K562 (cell line): Measurements from ENCODE around the gene CDKN1C. TPM values are rescaled to one million over a fixed set of nuclear protein-coding genes. Genes with fewer than 3 reads are reported as not detected.

Experiments
- ATAC-seq: fragments of 200-7000 bp; cut with Tn5 transposase; 3 replicates; pipeline ENCODE4 v1.9.1; 2020; ENCODE audit warnings: moderate library complexity
- BruUV-seq: library from RNA; stranded (reverse); fragments of 400-500 nt; replicated peaks from 2 replicates; lab custom pipeline; 2021; lab: Mats Ljungman, UMichigan
- CTCF ChIA-PET: fragments of 300-600 bp; formaldehyde crosslinking; extraction: SDS; loops from one replicate; lab custom pipeline; 2021; ENCODE audit warnings: low intra/inter-chr PET ratio; lab: Yijun Ruan, JAX
- POLR2A ChIA-PET: fragments of 300-600, 350-650 bp; sonication (Branson Sonifier 250); formaldehyde crosslinking; extraction: SDS; loops from one replicate; lab custom pipeline; 2021; ENCODE audit warnings: antibody characterized with exemption, inconsistent platforms; lab: Yijun Ruan, JAX
- DNase-seq, 4 experiments: peaks; one replicate each; pipeline versions ENCODE4 v3.0.0 to v3.0.0-alpha.2; 2011 to 2018; ENCODE audit warnings: low spot score in 3 of 4, mixed read lengths in 3 of 4; ENCODE audit errors: extremely low read depth in 1 of 4
- FAIRE-seq: peaks from 2 replicates; lab custom pipeline; 2011; peaks lifted over from hg19 to GRCh38; lab: Jason Lieb, UNC
- H2AFZ ChIP-seq: 2 replicates; pipeline ENCODE4 v1.6.0; 2011; ENCODE audit warnings: low read depth, low read length, control low read depth, inconsistent platforms
- H3K27ac ChIP-seq: fragments of 200-600 bp; 3 replicates; pipeline ENCODE4 v1.8.0; 2011; ENCODE audit warnings: low read depth, mild to moderate bottlenecking, control low read depth, inconsistent platforms, low read length, moderate library complexity, mixed read lengths; ENCODE audit errors: extremely low read depth
- H3K27me3 ChIP-seq, 2 experiments: fragments of 300-600 bp in 1 of 2; 2 replicates in 1 of 2; 3 replicates in 1 of 2; pipeline versions ENCODE4 v1.6.0 to v1.8.0; 2011; ENCODE audit warnings: inconsistent platforms in 2 of 2, low read length in 2 of 2, mild to moderate bottlenecking in 1 of 2, mixed read lengths in 1 of 2, moderate library complexity in 1 of 2; ENCODE audit not compliant: control insufficient read depth in 2 of 2, insufficient read depth in 2 of 2
- H3K36me3 ChIP-seq: fragments of 300-600 bp; 3 replicates; pipeline ENCODE4 v1.8.0; 2011; ENCODE audit warnings: mild to moderate bottlenecking, low read length, inconsistent platforms; ENCODE audit not compliant: control insufficient read depth, insufficient read depth
- H3K4me1 ChIP-seq, 2 experiments: fragments of 200-600 bp in 1 of 2; replicated peaks in 1 of 2; 2 replicates in 1 of 2; 3 replicates in 1 of 2; pipeline versions ENCODE4 v1.5.1 to v1.8.0; 2011; ENCODE audit warnings: inconsistent platforms in 2 of 2, low read length in 2 of 2, mild to moderate bottlenecking in 1 of 2, mixed read lengths in 1 of 2, moderate library complexity in 1 of 2; ENCODE audit not compliant: control insufficient read depth in 2 of 2, insufficient read depth in 2 of 2
- H3K4me2 ChIP-seq: 2 replicates; pipeline ENCODE4 v1.6.1; 2011; ENCODE audit warnings: low read length, control low read depth, inconsistent platforms, mixed read lengths; ENCODE audit not compliant: insufficient read depth
- H3K4me3 ChIP-seq: fragments of 200-600 bp; sonication (generic), shearing (Covaris generic); 2 replicates; pipeline ENCODE4 v1.5.1; 2016; ENCODE audit warnings: control low read depth, inconsistent platforms
- H3K79me2 ChIP-seq: fragments of 200-600 bp; 3 replicates; pipeline ENCODE4 v1.8.0; 2011; ENCODE audit warnings: low read length, inconsistent platforms; ENCODE audit not compliant: control insufficient read depth, insufficient read depth
- H3K9ac ChIP-seq, 2 experiments: 2 replicates each; pipeline versions ENCODE4 v1.6.0 to v1.6.1; 2011; ENCODE audit warnings: low read depth in 2 of 2, low read length in 2 of 2, control low read depth in 1 of 2, inconsistent platforms in 1 of 2, mild to moderate bottlenecking in 1 of 2, mixed read lengths in 1 of 2; ENCODE audit not compliant: insufficient read depth in 1 of 2
- H3K9me1 ChIP-seq: one replicate; pipeline ENCODE4 v1.6.0; 2011; ENCODE audit warnings: inconsistent platforms, mild to moderate bottlenecking, low read length, moderate library complexity; ENCODE audit not compliant: control insufficient read depth, insufficient read depth
- H3K9me3 ChIP-seq: replicated peaks from 2 replicates; pipeline ENCODE4 v1.5.1; 2011; ENCODE audit warnings: low read depth, low read length, inconsistent platforms; ENCODE audit not compliant: control insufficient read depth, insufficient read depth
- H4K20me1 ChIP-seq: replicated peaks from 2 replicates; pipeline ENCODE4 v1.6.1; 2011; ENCODE audit warnings: low read length, inconsistent platforms, mixed read lengths; ENCODE audit not compliant: control insufficient read depth, insufficient read depth
- HDAC6 ChIP-seq: IDR thresholded peaks from 2 replicates; pipeline ENCODE4 v1.6.1; 2012; ENCODE audit warnings: low read depth, mild to moderate bottlenecking, control low read depth, inconsistent platforms, low read length, moderate library complexity
- HDAC8 ChIP-seq: fragments of 450-650 bp; IDR thresholded peaks from 2 replicates; pipeline ENCODE4 v1.6.1; 2016; ENCODE audit warnings: mild to moderate bottlenecking, missing genetic modification characterization, moderate library complexity, missing compliant biosample characterization
- MECOM ChIP-seq: fragments of 250-450 bp; sonication (Bioruptor Pico); IDR thresholded peaks from 2 replicates; pipeline ENCODE4 v1.8.0; 2022; ENCODE audit warnings: inconsistent platforms
- POLR2G ChIP-seq: fragments of 200-400 bp; formaldehyde crosslinking; IDR thresholded peaks from 2 replicates; pipeline ENCODE4 v1.6.1; 2017; ENCODE audit warnings: low read depth, mild to moderate bottlenecking, antibody characterized with exemption, low read length, moderate library complexity
- SMARCA5 ChIP-seq: fragments of 450-650 bp; IDR thresholded peaks from 2 replicates; pipeline ENCODE4 v1.6.1; 2016
- ZNF586 ChIP-seq: fragments of 450-650 bp; formaldehyde crosslinking; conservative IDR thresholded peaks from 2 replicates; pipeline ENCODE4 v1.4.0; 2020; ENCODE audit warnings: mild to moderate bottlenecking, moderate library complexity
- WGBS: fragments of 100-300 bp; shearing (Covaris generic); methylation state at CpG from one replicate; pipeline ENCODE4 v1.1.6; 2016; ENCODE audit warnings: low coverage, mixed read lengths; ENCODE audit not compliant: insufficient coverage; ENCODE audit errors: missing lambda C conversion rate; 5-methylcytosine and 5-hydroxymethylcytosine counted together
- in situ Hi-C: fragments of 300-500 bp; cut with MboI; formaldehyde crosslinking; loops from 4 replicates; pipeline ENCODE4 v1.15.0; 2018; ENCODE audit warnings: inconsistent platforms, mixed read lengths
- intact Hi-C: fragments of 100-400 bp; cut with micrococcal nuclease; formaldehyde crosslinking; loops from 2 replicates; pipeline ENCODE4 v1.14.2; 2022
- polyA plus RNA-seq, 8 experiments: library from polyadenylated mRNA; depleted of rRNA in 4 of 8; stranded (reverse) in 5 of 8; unstranded in 3 of 8; fragments of >200 nt; fragmentation: Nextera tagmentation in 2 of 8; fragmentation: Illumina TruSeq in 1 of 8; extraction: Ambion mirVana in 2 of 8; extraction: Trizol in 1 of 8; gene quantifications; 2 replicates each; pipeline versions ENCODE4 v1.2.1 to v1.2.3, GENCODE V29; 2011 to 2014; ENCODE audit warnings: inconsistent platforms in 1 of 8, missing spikeins in 1 of 8
- total RNA-seq, 7 experiments: library from RNA; depleted of rRNA in 6 of 7; stranded (reverse); fragments of >200 nt in 6 of 7; fragmentation: Illumina TruSeq in 2 of 7; extraction: Trizol in 2 of 7; gene quantifications; 2 replicates each; pipeline versions ENCODE4 v1.2.1 to v1.2.3, GENCODE V29; 2011 to 2021; ENCODE audit warnings: low replicate concordance in 1 of 7
- TF ChIP-seq, protein P1 (sequence below): fragments of 450-650 bp; IDR thresholded peaks from 2 replicates; pipeline ENCODE4 v1.6.1; 2016; ENCODE audit warnings: low read depth

Gene CDKN1C
- total and polyA plus RNA-seq, 9 of the 15 experiments (the other 6 are each of a cell fraction or from before 2014, with no cell fraction given), result 2.8 to 21.1 (median 9.3) TPM

DNA sequence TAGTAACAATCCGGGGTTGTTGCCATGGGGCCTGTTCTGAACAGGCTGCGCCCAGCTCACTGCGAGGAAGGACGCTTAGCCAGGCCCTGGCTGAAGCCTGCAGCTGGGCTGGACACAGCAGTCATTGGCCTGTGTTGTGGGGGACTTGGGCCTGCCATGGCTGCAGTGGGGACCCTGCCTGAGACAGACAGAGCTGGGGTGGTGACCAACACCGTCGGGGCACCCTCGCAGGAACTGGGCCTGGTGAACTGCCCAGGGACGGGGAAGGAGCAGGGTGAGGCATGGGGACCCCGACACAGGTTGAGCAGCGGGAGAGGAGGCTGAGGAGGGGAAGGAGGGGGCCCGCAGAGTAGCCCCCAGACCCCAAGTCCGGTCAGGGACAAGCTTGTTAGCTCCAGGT is 34.8 kb upstream of the CDKN1C start:
- H4K20me1 ChIP-seq, result no peaks in the 10 kb centered on the region
- BruUV-seq, result no TSS peak
- WGBS, result 68% methylated on average over 5 of the region's 12 CpGs
- no peaks in the 10 kb centered on the region for H3K36me3 ChIP-seq
- CTCF ChIA-PET, result no interaction called here
- H3K79me2 ChIP-seq, result no peaks in the 10 kb centered on the region
- intact Hi-C loops, result no loop called here
- H3K4me3 ChIP-seq, result peak overlapping the region; percentile 13; the same call in 1 of the 2 replicates
- DNase-seq, result no peak
- TF ChIP-seq HDAC6, result no peak
- no peak for TF ChIP-seq SMARCA5
- TF ChIP-seq HDAC8, result no peak
- TF ChIP-seq POLR2G, result 0 out of 2 replicates have a peak, but pooled peaks have one; percentile 37
- TF ChIP-seq, all 486 proteins: peak for 1
- no peak overlapping the region for H2AFZ ChIP-seq
- in situ Hi-C loops, result no loop called here
- no peaks in the 10 kb centered on the region for H3K9me3 ChIP-seq
- no peaks in the 10 kb centered on the region for H3K9me1 ChIP-seq
- POLR2A ChIA-PET, result interaction anchor here (1.3 to 2.3 kb wide), 2 partner anchors 9 kb away, joined by 6 to 12 read pairs; partner anchors contain the start of gene PHLDA2
- no peak overlapping the region for H3K4me2 ChIP-seq
- H3K4me1 ChIP-seq, result peaks cover 0 to 65% of the 10 kb centered on the region in 2 experiments; a peak in 2 of 5 replicates
- no peak for FAIRE-seq
- H3K9ac ChIP-seq, result peak overlapping the region in 1 of 2 experiments; percentile 76; a peak in 2 of 4 replicates
- no peak for ATAC-seq
- no peaks in the 10 kb centered on the region for H3K27me3 ChIP-seq
- H3K27ac ChIP-seq, result no peak overlapping the region

- Histone ChIP-seq H3K36me3 (no peaks in the 10 kb centered on the region), H3K27me3 (no peaks in the 10 kb centered on the region), H3K4me3 (no peak overlapping the region), H4K20me1 (no peaks in the 10 kb centered on the region), H3K9ac (peak overlapping the region in 1 of 2 experiments; percentile 68; a peak in 1 of 4 replicates), H2AFZ (no peak overlapping the region), H3K27ac (no peak overlapping the region), H3K79me2 (no peaks in the 10 kb centered on the region), H3K4me2 (no peak overlapping the region), H3K4me1 (peaks cover 0 to 66% of the 10 kb centered on the region in 2 experiments; a peak in 2 of 5 replicates), H3K9me1 (no peaks in the 10 kb centered on the region), H3K9me3 (no peaks in the 10 kb centered on the region)
- ChIA-PET POLR2A (interaction anchor here (1.3 to 2.3 kb wide), 2 partner anchors 8 to 10 kb away, joined by 6 to 12 read pairs; partner anchors contain the start of gene PHLDA2), CTCF (no interaction called here)
- intact Hi-C loops (no loop called here), in situ Hi-C loops (no loop called here)
- no peak for ATAC-seq
- DNase-seq, result no peak
- BruUV-seq, result no TSS peak
- FAIRE-seq, result no peak
- whole genome bisulfite sequencing, result 60% methylated on average over 8 of the region's 13 CpGs
- TF ChIP-seq MECOM (CRISPR knock-in tag), result no peak
- no peak for TF ChIP-seq ZNF586
- TF ChIP-seq, protein P1, sequence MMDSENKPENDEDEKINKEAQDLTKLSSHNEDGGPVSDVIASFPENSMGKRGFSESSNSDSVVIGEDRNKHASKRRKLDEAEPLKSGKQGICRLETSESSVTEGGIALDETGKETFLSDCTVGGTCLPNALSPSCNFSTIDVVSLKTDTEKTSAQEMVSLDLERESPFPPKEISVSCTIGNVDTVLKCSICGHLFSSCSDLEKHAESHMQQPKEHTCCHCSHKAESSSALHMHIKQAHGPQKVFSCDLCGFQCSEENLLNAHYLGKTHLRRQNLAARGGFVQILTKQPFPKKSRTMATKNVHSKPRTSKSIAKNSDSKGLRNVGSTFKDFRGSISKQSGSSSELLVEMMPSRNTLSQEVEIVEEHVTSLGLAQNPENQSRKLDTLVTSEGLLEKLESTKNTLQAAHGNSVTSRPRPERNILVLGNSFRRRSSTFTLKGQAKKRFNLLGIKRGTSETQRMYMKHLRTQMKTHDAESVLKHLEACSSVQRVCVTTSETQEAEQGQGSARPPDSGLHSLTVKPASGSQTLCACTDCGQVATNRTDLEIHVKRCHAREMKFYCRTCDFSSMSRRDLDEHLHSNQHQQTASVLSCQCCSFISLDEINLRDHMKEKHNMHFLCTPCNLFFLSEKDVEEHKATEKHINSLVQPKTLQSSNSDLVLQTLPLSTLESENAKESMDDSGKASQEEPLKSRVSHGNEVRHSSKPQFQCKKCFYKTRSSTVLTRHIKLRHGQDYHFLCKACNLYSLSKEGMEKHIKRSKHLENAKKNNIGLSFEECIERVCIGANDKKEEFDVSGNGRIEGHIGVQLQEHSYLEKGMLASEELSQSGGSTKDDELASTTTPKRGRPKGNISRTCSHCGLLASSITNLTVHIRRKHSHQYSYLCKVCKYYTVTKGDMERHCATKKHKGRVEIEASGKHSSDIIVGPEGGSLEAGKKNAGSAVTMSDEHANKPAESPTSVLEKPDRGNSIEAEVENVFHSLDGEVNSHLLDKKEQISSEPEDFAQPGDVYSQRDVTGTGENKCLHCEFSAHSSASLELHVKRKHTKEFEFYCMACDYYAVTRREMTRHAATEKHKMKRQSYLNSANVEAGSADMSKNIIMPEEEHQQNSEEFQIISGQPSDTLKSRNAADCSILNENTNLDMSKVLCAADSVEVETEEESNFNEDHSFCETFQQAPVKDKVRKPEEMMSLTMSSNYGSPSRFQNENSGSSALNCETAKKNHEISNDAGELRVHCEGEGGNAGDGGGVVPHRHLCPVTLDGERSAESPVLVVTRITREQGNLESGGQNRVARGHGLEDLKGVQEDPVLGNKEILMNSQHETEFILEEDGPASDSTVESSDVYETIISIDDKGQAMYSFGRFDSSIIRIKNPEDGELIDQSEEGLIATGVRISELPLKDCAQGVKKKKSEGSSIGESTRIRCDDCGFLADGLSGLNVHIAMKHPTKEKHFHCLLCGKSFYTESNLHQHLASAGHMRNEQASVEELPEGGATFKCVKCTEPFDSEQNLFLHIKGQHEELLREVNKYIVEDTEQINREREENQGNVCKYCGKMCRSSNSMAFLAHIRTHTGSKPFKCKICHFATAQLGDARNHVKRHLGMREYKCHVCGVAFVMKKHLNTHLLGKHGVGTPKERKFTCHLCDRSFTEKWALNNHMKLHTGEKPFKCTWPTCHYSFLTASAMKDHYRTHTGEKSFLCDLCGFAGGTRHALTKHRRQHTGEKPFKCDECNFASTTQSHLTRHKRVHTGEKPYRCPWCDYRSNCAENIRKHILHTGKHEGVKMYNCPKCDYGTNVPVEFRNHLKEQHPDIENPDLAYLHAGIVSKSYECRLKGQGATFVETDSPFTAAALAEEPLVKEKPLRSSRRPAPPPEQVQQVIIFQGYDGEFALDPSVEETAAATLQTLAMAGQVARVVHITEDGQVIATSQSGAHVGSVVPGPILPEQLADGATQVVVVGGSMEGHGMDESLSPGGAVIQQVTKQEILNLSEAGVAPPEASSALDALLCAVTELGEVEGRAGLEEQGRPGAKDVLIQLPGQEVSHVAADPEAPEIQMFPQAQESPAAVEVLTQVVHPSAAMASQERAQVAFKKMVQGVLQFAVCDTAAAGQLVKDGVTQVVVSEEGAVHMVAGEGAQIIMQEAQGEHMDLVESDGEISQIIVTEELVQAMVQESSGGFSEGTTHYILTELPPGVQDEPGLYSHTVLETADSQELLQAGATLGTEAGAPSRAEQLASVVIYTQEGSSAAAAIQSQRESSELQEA, result no peak
Observed at GRCh38 chr11:2919837-2920236, 34.3 kb upstream of the CDKN1C start.
